ENCODE data around the gene RMC1. TPM values are rescaled to one million over a fixed set of nuclear protein-coding genes. Genes with fewer than 3 reads are reported as not detected.

RMC1 gene
- total RNA-seq, 2 experiments from 2014 or later: 46.9 to 48.3 TPM

DNA sequence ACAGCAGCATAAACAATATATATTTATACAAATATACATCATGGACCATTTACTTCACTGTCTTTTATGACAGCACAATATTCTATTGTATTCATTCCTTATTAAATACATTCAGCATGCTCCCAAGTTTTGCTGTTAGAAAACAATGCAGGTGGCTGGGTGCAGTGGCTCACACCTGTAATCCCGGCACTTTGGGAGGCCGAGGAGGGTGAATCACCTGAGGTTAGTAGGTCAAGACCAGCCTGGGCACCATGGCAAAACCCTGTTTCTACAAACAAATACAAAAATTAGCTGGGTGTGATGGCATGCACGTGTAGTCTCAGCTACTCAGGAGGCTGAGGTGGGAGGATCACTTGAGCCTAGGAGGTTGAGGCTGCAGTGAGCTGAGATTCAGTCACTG, 44.0 kb downstream of the RMC1 start:
- H3K9me3 ChIP-seq (ENCODE audit: control insufficient read depth in 1 of 2, insufficient read depth in 1 of 2, low read length in 2 of 2): no peaks in the 10 kb centered on the region
- Mint-ChIP-seq H3K27me3 (no peaks in the 10 kb centered on the region), H3K4me1 (ENCODE audit: low read depth) (peaks cover 4% of the 10 kb centered on the region), H3K27ac (no peak overlapping the region), H3K9me3 (no peaks in the 10 kb centered on the region), H3K36me3 (ENCODE audit: low read depth) (peaks cover 80% of the 10 kb centered on the region), H3K4me3 (no peak overlapping the region)
- peaks cover 4% of the 10 kb centered on the region for H3K4me1 ChIP-seq (ENCODE audit: insufficient read depth, low read length)
- ChIA-PET CTCF (interaction anchor here (0.8 kb wide), 1 partner anchor 22 kb away, joined by 3 read pairs; no protein-coding TSS in a partner anchor), POLR2A (no interaction called here)
- TF ChIP-seq, protein P1, sequence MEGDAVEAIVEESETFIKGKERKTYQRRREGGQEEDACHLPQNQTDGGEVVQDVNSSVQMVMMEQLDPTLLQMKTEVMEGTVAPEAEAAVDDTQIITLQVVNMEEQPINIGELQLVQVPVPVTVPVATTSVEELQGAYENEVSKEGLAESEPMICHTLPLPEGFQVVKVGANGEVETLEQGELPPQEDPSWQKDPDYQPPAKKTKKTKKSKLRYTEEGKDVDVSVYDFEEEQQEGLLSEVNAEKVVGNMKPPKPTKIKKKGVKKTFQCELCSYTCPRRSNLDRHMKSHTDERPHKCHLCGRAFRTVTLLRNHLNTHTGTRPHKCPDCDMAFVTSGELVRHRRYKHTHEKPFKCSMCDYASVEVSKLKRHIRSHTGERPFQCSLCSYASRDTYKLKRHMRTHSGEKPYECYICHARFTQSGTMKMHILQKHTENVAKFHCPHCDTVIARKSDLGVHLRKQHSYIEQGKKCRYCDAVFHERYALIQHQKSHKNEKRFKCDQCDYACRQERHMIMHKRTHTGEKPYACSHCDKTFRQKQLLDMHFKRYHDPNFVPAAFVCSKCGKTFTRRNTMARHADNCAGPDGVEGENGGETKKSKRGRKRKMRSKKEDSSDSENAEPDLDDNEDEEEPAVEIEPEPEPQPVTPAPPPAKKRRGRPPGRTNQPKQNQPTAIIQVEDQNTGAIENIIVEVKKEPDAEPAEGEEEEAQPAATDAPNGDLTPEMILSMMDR (IDR thresholded peaks at IDR 0.05): no peak
- peaks cover 76% of the 10 kb centered on the region for H3K36me3 ChIP-seq (ENCODE audit: insufficient read depth, low read length)
- H3K27ac ChIP-seq (ENCODE audit: low read depth in 1 of 2, low read length in 2 of 2): no peak overlapping the region
- DNase-seq (no peak), ATAC-seq (ENCODE audit: poor library complexity) (no peak)
- H3K4me3 ChIP-seq (ENCODE audit: low read length): no peak overlapping the region
- no peaks in the 10 kb centered on the region for H3K27me3 ChIP-seq (ENCODE audit: control insufficient read depth in 1 of 2, insufficient read depth in 2 of 2, low read length in 2 of 2)
- intact Hi-C loops (cut with DNase I, micrococcal nuclease): loop anchor here in 1 of 2 experiments (5.0 kb wide), 1 partner anchor 35 kb away; no protein-coding TSS in a partner anchor

DNA sequence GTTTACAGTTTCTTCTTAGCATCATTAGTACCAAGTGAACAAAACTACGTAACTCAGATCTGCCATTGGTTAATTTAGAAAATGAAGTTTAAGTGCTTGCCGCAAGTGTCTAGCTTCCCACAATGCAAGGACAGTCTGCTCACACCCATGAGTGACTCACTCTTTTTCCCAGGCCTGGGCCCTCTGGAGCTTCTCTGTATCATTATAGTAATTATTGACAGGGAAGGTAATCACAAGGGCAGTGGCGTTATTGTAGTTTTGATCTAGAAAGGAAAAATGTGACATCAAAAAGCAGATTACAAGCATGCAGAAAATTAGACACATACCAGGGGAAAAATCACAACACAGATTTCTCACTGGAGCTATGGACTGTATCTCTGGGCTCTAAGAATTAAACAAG, 44.5 kb downstream of the RMC1 start:
- ChIA-PET CTCF (interaction anchor here (0.8 kb wide), 1 partner anchor 22 kb away, joined by 3 read pairs; no protein-coding TSS in a partner anchor), POLR2A (no interaction called here)
- Mint-ChIP-seq H3K9me3 (no peaks in the 10 kb centered on the region), H3K4me1 (ENCODE audit: low read depth) (no peaks in the 10 kb centered on the region), H3K27ac (no peak overlapping the region), H3K36me3 (ENCODE audit: low read depth) (peaks cover 81% of the 10 kb centered on the region), H3K4me3 (no peak overlapping the region), H3K27me3 (no peaks in the 10 kb centered on the region)
- TF ChIP-seq, protein P1 (IDR thresholded peaks at IDR 0.05): no peak
- Histone ChIP-seq H3K4me3 (ENCODE audit: low read length) (no peak overlapping the region), H3K27me3 (ENCODE audit: control insufficient read depth in 1 of 2, insufficient read depth in 2 of 2, low read length in 2 of 2) (no peaks in the 10 kb centered on the region), H3K9me3 (ENCODE audit: control insufficient read depth in 1 of 2, insufficient read depth in 1 of 2, low read length in 2 of 2) (no peaks in the 10 kb centered on the region), H3K36me3 (ENCODE audit: insufficient read depth, low read length) (peaks cover 76% of the 10 kb centered on the region), H3K27ac (ENCODE audit: low read depth in 1 of 2, low read length in 2 of 2) (no peak overlapping the region), H3K4me1 (ENCODE audit: insufficient read depth, low read length) (no peaks in the 10 kb centered on the region)
- ATAC-seq (ENCODE audit: poor library complexity) (no peak), DNase-seq (no peak)
- intact Hi-C loops (cut with DNase I, micrococcal nuclease): loop anchor here in 1 of 2 experiments (5.0 kb wide), 1 partner anchor 34 kb away; no protein-coding TSS in a partner anchor

DNA sequence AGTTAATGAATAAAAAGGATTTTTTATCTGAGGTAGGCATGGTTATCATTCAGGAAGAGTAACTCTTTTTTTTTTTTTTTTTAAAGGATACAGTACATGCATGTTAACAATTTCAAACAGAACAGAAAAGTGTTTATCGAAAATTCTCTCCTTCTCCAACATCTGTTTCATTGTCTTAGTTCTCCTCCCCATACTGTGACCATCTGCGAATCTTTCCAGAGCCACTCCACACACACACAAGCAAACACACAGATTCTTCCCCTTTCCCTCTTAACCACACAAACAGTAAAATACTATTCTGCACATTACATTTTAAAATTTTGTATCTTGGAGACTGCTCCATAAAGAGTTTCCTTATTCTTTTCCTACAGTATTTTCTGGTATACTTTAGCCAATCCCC, 45.0 kb downstream of the RMC1 start:
- Mint-ChIP-seq H3K36me3 (ENCODE audit: low read depth) (peaks cover 84% of the 10 kb centered on the region), H3K27me3 (no peaks in the 10 kb centered on the region), H3K27ac (no peak overlapping the region), H3K4me3 (no peak overlapping the region), H3K9me3 (no peaks in the 10 kb centered on the region), H3K4me1 (ENCODE audit: low read depth) (no peaks in the 10 kb centered on the region)
- H3K27ac ChIP-seq (ENCODE audit: low read depth in 1 of 2, low read length in 2 of 2): no peak overlapping the region
- CTCF ChIA-PET: no interaction called here
- no peaks in the 10 kb centered on the region for H3K4me1 ChIP-seq (ENCODE audit: insufficient read depth, low read length)
- ATAC-seq (ENCODE audit: poor library complexity) (no peak), DNase-seq (no peak)
- POLR2A ChIA-PET: no interaction called here
- H3K4me3 ChIP-seq (ENCODE audit: low read length): no peak overlapping the region
- H3K27me3 ChIP-seq (ENCODE audit: control insufficient read depth in 1 of 2, insufficient read depth in 2 of 2, low read length in 2 of 2): no peaks in the 10 kb centered on the region
- intact Hi-C loops (cut with DNase I, micrococcal nuclease): loop anchor here in 1 of 2 experiments (5.0 kb wide), 1 partner anchor 34 kb away; no protein-coding TSS in a partner anchor
- no peaks in the 10 kb centered on the region for H3K9me3 ChIP-seq (ENCODE audit: control insufficient read depth in 1 of 2, insufficient read depth in 1 of 2, low read length in 2 of 2)
- peaks cover 77% of the 10 kb centered on the region for H3K36me3 ChIP-seq (ENCODE audit: insufficient read depth, low read length)
- TF ChIP-seq, protein P1 (IDR thresholded peaks at IDR 0.05): no peak

Data from CD4-positive, alpha-beta T cell (primary cell).